Thoracic aorta (tissue), 2 donors: Measurements from ENCODE around the gene ADM. TPM values are rescaled to one million over a fixed set of nuclear protein-coding genes. Genes with fewer than 3 reads are reported as not detected.

Experiments used
- ATAC-seq: fragments of 150-250 bp; one replicate; pipeline ENCODE4 v1.8.0; 2017; ENCODE audit warnings: low read depth; ENCODE audit not compliant: insufficient number of reproducible peaks, low FRiP score
- DNase-seq: peaks from one replicate; pipeline ENCODE4 v3.0.0-alpha.2; 2020; ENCODE audit warnings: low spot score
- H3K27ac ChIP-seq, 2 donors: fragments of 200-600 bp; sonication (generic); 1 replicate in 1 of 2; 2 replicates in 1 of 2; pipeline ENCODE4 v1.5.1; 2016; ENCODE audit warnings: mild to moderate bottlenecking in 2 of 2, moderate library complexity in 2 of 2
- H3K27me3 ChIP-seq: fragments of 200-600 bp; sonication (generic); replicated peaks from 2 replicates; pipeline ENCODE4 v1.6.0; 2016; ENCODE audit warnings: mild to moderate bottlenecking; ENCODE audit not compliant: insufficient read depth
- H3K36me3 ChIP-seq: fragments of 200-600 bp; sonication (generic); one replicate; pipeline ENCODE4 v1.5.1; 2016
- H3K4me1 ChIP-seq, 2 donors: fragments of 200-600 bp; sonication (generic); 1 replicate in 1 of 2; 2 replicates in 1 of 2; pipeline versions ENCODE4 v1.5.1 to v1.6.0; 2016; ENCODE audit warnings: low read depth in 2 of 2, mild to moderate bottlenecking in 1 of 2; ENCODE audit not compliant: control insufficient read depth in 1 of 2
- H3K4me3 ChIP-seq: fragments of 200-600 bp; sonication (generic); 2 replicates; pipeline ENCODE4 v1.5.1; 2016; ENCODE audit warnings: mild to moderate bottlenecking
- H3K9me3 ChIP-seq: fragments of 200-600 bp; sonication (generic); 2 replicates; pipeline ENCODE4 v1.5.1; 2016
- CTCF ChIP-seq: fragments of 200-600 bp; sonication (generic); IDR thresholded peaks from one replicate; pipeline ENCODE4 v1.5.1; 2019; ENCODE audit warnings: antibody characterized with exemption
- total RNA-seq, 2 donors: library from RNA; depleted of rRNA; stranded (reverse); fragments of >200 nt; gene quantifications; one replicate each; pipeline versions ENCODE4 v1.1.0 to v1.2.3, GENCODE V29; 2016

The ADM gene
- total RNA-seq, 2 donors from 2014 or later: 50.0 to 193 TPM

GRCh38 chr11:10328314-10329098 is 23.6 kb downstream of the ADM start:
- H3K4me3 ChIP-seq: no peak overlapping the region
- peak; percentile 13 for ATAC-seq
- TF ChIP-seq CTCF: no peak
- DNase-seq: no peak
- H3K9me3 ChIP-seq: no peaks in the 10 kb centered on the region
- no peaks in the 10 kb centered on the region for H3K27me3 ChIP-seq
- peak overlapping the region; percentile 13 to 71 for H3K27ac ChIP-seq
- no peaks in the 10 kb centered on the region for H3K36me3 ChIP-seq
- H3K4me1 ChIP-seq: peaks cover 44 to 57% of the 10 kb centered on the region in 2 donors

- H3K4me1 ChIP-seq: peaks cover 43 to 49% of the 10 kb centered on the region in 2 donors
- H3K27me3 ChIP-seq: no peaks in the 10 kb centered on the region
- DNase-seq (no peak), ATAC-seq (no peak)
- TF ChIP-seq CTCF: no peak
- H3K36me3 ChIP-seq: no peaks in the 10 kb centered on the region
- no peak overlapping the region for H3K4me3 ChIP-seq
- H3K9me3 ChIP-seq: no peaks in the 10 kb centered on the region
- H3K27ac ChIP-seq: peak overlapping the region in 1 of 2 donors; percentile 71
Observed at GRCh38 chr11:10329356-10329755, 24.5 kb downstream of the ADM start.

- H3K27me3 ChIP-seq: no peaks in the 10 kb centered on the region
- H3K36me3 ChIP-seq: no peaks in the 10 kb centered on the region
- no peak overlapping the region for H3K27ac ChIP-seq
- no peaks in the 10 kb centered on the region for H3K9me3 ChIP-seq
- peaks cover 39 to 43% of the 10 kb centered on the region in 2 donors for H3K4me1 ChIP-seq
- ATAC-seq (no peak), DNase-seq (no peak)
- TF ChIP-seq CTCF: no peak
- H3K4me3 ChIP-seq: no peak overlapping the region
Observed at GRCh38 chr11:10329935-10330334, 25.1 kb downstream of the ADM start.

GRCh38 chr11:10331548-10332289 is 26.8 kb downstream of the ADM start:
- Histone ChIP-seq H3K27me3 (no peaks in the 10 kb centered on the region), H3K27ac (no peak overlapping the region), H3K9me3 (no peaks in the 10 kb centered on the region), H3K36me3 (no peaks in the 10 kb centered on the region), H3K4me1 (peaks cover 23 to 25% of the 10 kb centered on the region in 2 donors), H3K4me3 (no peak overlapping the region)
- DNase-seq: no peak
- no peak for ATAC-seq
- TF ChIP-seq CTCF: no peak

- Histone ChIP-seq H3K4me1 (peaks cover 7 to 8% of the 10 kb centered on the region in 2 donors), H3K4me3 (no peak overlapping the region), H3K9me3 (no peaks in the 10 kb centered on the region), H3K27me3 (no peaks in the 10 kb centered on the region), H3K36me3 (no peaks in the 10 kb centered on the region), H3K27ac (no peak overlapping the region)
- DNase-seq (no peak), ATAC-seq (no peak)
- no peak for TF ChIP-seq CTCF
Observed at GRCh38 chr11:10333490-10333889, 28.6 kb downstream of the ADM start.
